Mesodermal cell (in vitro differentiated cells): Measurements from ENCODE around the gene LMAN2L.
"Not testable (repeated sequence)": the region's sequence is repeated elsewhere in the genome, so short reads cannot be mapped to it uniquely, and the experiment has no call there.

Source experiments
- H3K27ac ChIP-seq: 2 replicates; pipeline ENCODE4 v1.7.0; 2013; ENCODE audit warnings: mild to moderate bottlenecking, low read depth, low read length, moderate library complexity; ENCODE audit not compliant: severe bottlenecking
- H3K36me3 ChIP-seq: 2 replicates; pipeline ENCODE4 v1.7.1; 2013; ENCODE audit warnings: mild to moderate bottlenecking, low read length, moderate library complexity; ENCODE audit not compliant: control insufficient read depth, insufficient read depth
- H3K4me1 ChIP-seq: one replicate; pipeline ENCODE4 v1.7.1; 2013; ENCODE audit warnings: mild to moderate bottlenecking, low read length; ENCODE audit not compliant: insufficient read depth, control insufficient read depth, poor library complexity, severe bottlenecking
- H3K4me3 ChIP-seq: 2 replicates; pipeline ENCODE4 v1.7.0; 2013; ENCODE audit warnings: low read length, control low read depth, mild to moderate bottlenecking; ENCODE audit not compliant: insufficient read depth, poor library complexity, severe bottlenecking; ENCODE audit errors: extremely low read depth
- H3K9me3 ChIP-seq: 2 replicates; pipeline ENCODE4 v1.7.1; 2013; ENCODE audit warnings: mild to moderate bottlenecking, low read length, moderate library complexity; ENCODE audit not compliant: control insufficient read depth
- WGBS, 2 experiments: methylation state at CpG; one replicate each; pipeline ENCODE4 v1.1.5; 2013; ENCODE audit warnings: missing lambda C conversion rate in 2 of 2; ENCODE audit not compliant: insufficient coverage in 2 of 2; 5-methylcytosine and 5-hydroxymethylcytosine counted together

Gene LMAN2L

DNA sequence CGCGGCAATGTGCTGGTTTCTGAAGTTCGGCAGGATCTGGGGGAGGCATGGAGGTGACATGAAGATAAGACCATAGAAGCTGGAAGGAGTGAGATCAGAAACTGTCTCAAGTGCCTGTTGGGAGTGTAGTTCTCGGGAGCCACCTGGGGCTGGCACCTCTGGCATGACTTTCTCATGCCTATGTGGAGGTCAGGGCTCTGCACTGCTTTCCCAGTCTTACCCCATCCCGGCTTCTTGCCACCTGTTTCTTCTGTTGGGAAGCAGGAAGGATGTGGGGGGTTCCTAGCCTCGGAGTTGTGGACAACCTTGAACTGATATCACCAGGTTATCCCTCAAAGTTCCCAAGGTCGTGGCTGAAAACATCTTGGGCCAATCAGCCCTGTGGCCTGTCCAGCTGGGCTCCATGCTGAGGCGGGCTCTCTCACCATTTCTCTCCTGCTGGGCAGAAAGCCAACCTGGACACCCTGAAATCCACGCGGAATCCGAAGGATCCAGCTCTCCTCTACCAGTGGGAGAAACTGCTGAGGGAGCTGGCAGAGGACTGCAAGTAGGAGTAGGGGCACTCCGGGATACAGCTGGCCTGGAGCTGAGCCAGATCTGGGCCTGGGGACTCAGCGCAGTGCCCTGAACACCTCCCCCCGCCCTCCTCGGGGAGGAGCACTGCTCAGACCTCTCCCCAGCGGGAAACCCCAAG lies 54.8 kb downstream of the LMAN2L start:
- H3K36me3 ChIP-seq = no peaks in the 10 kb centered on the region
- H3K4me3 ChIP-seq = no peak overlapping the region
- H3K4me1 ChIP-seq = no peaks in the 10 kb centered on the region
- H3K9me3 ChIP-seq = no peaks in the 10 kb centered on the region
- WGBS, 2 experiments = 91 to 94% methylated on average over 8 to 15 of the region's 16 CpGs
- H3K27ac ChIP-seq = no peak overlapping the region

- WGBS, 2 experiments = 94% methylated on average over 10 to 12 of the region's 13 CpGs
- Histone ChIP-seq H3K4me1 (no peaks in the 10 kb centered on the region), H3K9me3 (no peaks in the 10 kb centered on the region), H3K4me3 (no peak overlapping the region), H3K27ac (no peak overlapping the region), H3K36me3 (no peaks in the 10 kb centered on the region)
Observed at GRCh38 chr2:96683972-96684820, 55.7 kb downstream of the LMAN2L start.

DNA sequence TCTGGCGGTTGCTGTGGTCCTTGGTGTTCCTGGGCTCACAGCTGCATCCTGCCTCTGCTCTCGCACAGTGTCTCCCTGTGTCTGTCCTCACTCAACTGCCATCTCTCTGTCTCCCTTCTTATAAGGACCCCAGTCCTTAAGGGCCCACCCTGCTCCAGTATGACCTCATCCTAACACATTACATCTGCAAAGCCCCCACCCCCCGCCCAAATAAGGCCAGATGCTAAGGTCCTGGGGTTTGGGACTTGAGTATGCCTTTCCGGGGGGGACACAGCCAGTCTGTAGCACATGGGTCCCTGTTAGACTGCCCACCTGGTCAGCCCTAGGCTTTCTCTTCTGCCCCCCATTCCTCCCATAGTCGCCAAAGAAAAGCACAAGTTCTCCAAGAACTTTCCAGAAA lies 56.6 kb downstream of the LMAN2L start:
- no peak overlapping the region for H3K4me3 ChIP-seq
- no peaks in the 10 kb centered on the region for H3K4me1 ChIP-seq

GRCh38 chr2:96681540-96681939 lies 58.3 kb downstream of the LMAN2L start:
- no peak overlapping the region for H3K27ac ChIP-seq
- no peaks in the 10 kb centered on the region for H3K4me1 ChIP-seq
- H3K9me3 ChIP-seq = no peaks in the 10 kb centered on the region
- H3K36me3 ChIP-seq = no peaks in the 10 kb centered on the region
- H3K4me3 ChIP-seq = no peak overlapping the region
- 95 to 100% methylated on average over 3 of the region's 4 CpGs for whole genome bisulfite sequencing, 2 experiments

More for the DNA sequence above, 56.6 kb downstream of the LMAN2L start:
- WGBS, 2 experiments = 89 to 100% methylated on average over 3 of the region's 5 CpGs
- no peaks in the 10 kb centered on the region for H3K9me3 ChIP-seq
- no peak overlapping the region for H3K27ac ChIP-seq
- H3K36me3 ChIP-seq = no peaks in the 10 kb centered on the region

DNA sequence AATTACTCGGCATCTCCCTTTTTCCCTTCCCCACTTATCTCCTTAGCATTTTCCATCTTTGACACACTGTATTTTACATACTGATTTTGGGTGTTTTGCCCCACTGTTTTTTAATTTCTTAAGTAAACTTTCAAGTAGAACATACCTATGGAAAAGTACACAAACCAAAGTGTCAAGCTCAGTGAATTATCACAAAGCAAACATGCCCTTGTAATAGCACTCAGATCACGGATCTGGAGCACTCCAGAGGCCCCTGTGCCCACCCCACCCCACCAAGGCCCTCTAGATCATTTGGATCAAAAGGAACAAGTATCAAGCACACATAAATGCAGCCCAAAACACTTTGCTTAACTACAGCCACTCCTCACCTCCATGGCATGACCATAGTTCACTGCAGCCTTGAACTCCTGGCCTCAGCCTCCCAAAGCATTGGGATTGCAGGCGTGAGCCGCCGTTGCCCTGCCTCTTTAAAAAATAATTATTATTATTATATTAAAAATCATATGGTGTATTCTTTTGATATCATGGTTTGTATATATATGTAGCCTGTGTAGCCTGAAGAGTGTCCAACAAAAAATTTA lies 59.2 kb downstream of the LMAN2L start:
- 83 to 85% methylated on average over 2 of the region's 5 CpGs for WGBS, 2 experiments
- no peak overlapping the region for H3K4me3 ChIP-seq
- no peak overlapping the region for H3K27ac ChIP-seq
- no peaks in the 10 kb centered on the region for H3K4me1 ChIP-seq
- H3K9me3 ChIP-seq = no peaks in the 10 kb centered on the region
- H3K36me3 ChIP-seq = no peaks in the 10 kb centered on the region

GRCh38 chr2:96679848-96680247 lies 60.0 kb downstream of the LMAN2L start:
- WGBS, 2 experiments = 61 to 62% methylated on average over 8 to 9 of the region's 9 CpGs
- Histone ChIP-seq H3K27ac (no peak overlapping the region), H3K36me3 (no peaks in the 10 kb centered on the region), H3K9me3 (no peaks in the 10 kb centered on the region), H3K4me3 (no peak overlapping the region), H3K4me1 (no peaks in the 10 kb centered on the region)

DNA sequence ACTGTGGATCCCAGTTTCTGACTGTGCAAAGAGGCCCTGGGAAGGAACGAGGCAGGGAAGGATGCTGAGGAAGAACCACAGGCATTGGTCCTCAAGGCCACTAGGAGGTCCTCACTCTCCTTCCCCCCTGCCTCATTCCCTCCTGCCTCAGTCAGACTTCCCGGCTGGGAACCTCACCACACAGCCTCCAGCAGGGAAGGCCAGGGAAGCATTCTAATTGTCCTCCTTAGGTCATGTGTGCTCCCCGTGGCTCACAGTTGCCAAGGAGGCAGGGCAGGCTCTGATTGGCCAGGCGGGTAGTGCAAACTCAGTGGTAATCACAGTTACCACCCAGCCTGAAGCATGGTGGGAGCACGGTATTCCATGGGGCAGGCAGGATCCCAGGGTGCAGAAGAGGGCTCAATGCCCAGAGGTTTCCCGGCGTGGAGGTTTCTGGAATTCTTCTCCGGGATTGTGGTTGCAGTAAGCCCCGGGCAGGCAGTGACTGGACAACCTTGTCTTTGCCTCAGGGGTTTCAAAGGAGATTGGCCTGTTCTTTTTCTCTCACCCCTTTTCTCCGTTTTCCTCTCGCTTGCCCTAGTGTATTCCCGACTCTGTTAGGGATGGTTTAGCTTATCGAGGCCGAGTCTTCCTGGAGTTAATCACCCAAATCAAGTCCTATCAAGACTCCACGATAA lies 70.2 kb downstream of the LMAN2L start:
- no peaks in the 10 kb centered on the region for H3K36me3 ChIP-seq
- H3K4me1 ChIP-seq = no peaks in the 10 kb centered on the region
- no peak overlapping the region for H3K27ac ChIP-seq
- H3K9me3 ChIP-seq = no peaks in the 10 kb centered on the region
- no peak overlapping the region for H3K4me3 ChIP-seq
- 89 to 90% methylated on average over 12 to 13 of the region's 15 CpGs for WGBS, 2 experiments

DNA sequence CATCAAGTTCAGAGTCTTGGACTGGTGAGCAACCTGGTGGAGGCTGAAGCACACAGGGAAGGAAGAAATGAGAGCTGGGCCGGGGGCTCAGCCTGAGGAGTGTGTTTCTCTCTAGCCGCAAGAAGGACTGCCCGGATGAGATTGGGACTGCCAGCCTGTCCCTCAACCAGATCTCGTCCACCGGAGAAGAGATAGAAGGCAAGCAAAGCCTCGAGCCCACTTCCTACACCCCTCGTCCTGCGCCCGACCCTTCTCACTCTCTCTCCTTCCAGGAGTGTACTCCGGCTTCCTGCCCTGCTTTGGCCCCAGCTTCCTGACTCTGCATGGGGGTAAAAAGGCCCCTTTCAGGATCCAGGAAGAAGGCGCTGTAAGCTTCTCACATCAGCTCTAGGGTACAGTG lies 71.1 kb downstream of the LMAN2L start:
- Histone ChIP-seq H3K36me3 (no peaks in the 10 kb centered on the region), H3K9me3 (no peaks in the 10 kb centered on the region), H3K4me3 (no peak overlapping the region), H3K27ac (no peak overlapping the region), H3K4me1 (no peaks in the 10 kb centered on the region)
- WGBS, 2 experiments = 94 to 95% methylated on average over 8 to 10 of the region's 11 CpGs

GRCh38 chr2:96665717-96666116 lies 74.1 kb downstream of the LMAN2L start:
- WGBS, 2 experiments = 92 to 93% methylated on average over 3 of the region's 3 CpGs
- H3K4me3 ChIP-seq, H3K27ac ChIP-seq: not testable (repeated sequence)

DNA sequence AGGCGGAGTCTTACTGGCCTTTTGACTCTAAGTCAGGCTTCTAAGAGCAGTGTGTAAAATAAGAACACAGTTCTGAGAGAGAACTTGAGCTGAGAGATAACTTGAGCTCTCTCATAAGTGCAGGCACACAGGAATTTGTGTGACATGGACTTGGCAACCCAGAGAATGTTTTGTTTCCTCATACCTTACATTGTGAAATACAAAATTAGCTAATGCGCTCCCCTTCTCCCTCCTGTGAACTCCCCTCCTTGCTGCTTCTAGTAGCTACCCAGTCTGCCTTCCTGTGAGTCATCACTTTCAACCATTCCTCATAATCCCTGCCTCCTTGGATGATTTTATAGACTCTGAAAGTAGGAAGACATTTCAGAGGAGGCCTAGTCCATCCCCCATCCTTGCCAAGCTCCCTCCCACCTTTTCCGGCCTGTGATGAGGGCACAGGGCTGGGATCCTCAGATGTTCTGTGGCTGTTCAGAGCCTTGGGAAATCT lies 74.7 kb downstream of the LMAN2L start:
- H3K9me3 ChIP-seq = no peaks in the 10 kb centered on the region
- WGBS, 2 experiments = 88 to 100% methylated on average over 2 of the region's 3 CpGs
- no peaks in the 10 kb centered on the region for H3K4me1 ChIP-seq
- H3K4me3 ChIP-seq = no peak overlapping the region
- H3K36me3 ChIP-seq = no peaks in the 10 kb centered on the region
- peak overlapping the region; percentile 19 for H3K27ac ChIP-seq

More at GRCh38 chr2:96665717-96666116, 74.1 kb downstream of the LMAN2L start:
- H3K4me1 ChIP-seq, H3K9me3 ChIP-seq, H3K36me3 ChIP-seq: not testable (repeated sequence)
